Measurements from ENCODE around the gene VAMP3. TPM values are rescaled to one million over a fixed set of nuclear protein-coding genes. Genes with fewer than 3 reads are reported as not detected.

Gene VAMP3
- total and polyA plus RNA-seq, 9 of the 15 experiments (the other 6 are each of a cell fraction or from before 2014, with no cell fraction given), result 27.1 to 71.3 (median 47.5) TPM

DNA sequence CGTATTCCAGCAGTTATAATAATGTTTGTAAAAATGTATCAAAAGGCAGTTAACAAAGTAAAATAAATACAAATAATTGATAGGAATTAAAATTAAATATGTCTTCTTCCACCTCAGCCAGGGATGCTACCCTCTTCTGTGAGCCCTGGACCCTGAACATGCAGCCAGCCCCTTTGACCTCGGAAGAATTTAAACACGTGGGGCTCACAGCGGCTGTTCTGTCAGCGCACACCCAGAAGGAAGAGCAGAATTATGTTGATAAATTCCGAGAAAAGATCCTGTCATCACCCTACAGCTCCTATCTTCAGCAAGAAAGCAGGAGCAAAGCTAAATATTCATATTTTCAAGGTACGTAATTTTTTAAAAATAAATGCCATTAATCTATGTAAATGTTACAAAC is 55.3 kb downstream of the VAMP3 start (continued):
- TF ChIP-seq, protein P1, sequence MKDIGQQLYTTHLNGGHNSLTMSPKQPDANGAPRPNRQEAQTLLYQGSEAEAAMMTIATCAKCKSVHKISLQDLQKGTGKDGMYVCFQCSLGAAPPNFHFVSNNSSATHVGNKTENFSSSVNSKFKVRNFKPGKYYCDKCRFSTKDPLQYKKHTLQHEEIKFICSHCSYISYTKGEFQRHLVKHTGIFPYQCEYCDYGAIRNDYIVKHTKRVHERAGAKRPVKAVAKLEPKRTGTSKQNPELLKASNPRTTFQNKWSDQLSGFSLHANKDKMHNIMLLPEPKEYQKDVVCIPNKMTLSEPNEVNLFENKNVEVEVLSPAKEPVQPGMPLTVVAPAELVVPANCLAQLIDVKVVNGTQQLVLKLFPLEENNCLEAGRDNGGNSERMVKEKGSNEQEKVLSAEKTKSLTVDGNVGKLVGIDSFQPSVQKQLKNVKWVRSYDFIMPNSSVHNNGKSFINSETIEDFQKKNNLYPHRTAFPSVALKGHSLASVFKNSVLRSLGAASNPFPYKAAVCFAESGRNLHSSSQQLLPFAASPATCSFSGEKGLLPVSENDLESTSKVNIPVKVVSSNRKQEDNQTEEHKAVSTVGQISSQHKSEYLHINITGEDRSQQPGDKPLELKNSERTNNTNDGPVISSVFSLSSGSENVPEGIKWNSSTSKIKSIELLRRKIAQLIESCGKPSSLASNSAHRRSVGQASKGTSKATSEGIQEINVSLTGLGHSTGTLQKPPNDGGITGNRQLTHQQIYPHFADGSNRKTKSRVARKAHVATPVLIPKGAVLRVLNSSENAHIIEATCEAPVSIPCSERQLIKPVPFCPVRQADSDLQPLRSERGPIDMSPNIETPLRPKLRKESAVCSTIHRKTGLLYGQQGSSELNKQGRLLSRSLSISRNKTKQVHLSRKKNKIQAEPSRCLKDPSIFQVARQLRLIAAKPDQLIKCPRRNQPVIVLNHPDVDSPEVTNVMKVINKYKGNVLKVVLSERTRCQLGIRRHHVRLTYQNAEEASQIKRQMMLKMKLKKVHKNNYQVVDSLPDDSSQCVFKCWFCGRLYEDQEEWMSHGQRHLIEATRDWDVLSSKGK (CRISPR knock-in tag; IDR thresholded peaks at IDR 0.05), result no peak
- TF ChIP-seq ZNF583 (CRISPR knock-in tag; IDR thresholded peaks at IDR 0.05) (no peak), ZBTB8A (IDR thresholded peaks at IDR 0.05; ENCODE audit: partially characterized antibody) (no peak), YBX1 (IDR thresholded peaks at IDR 0.05) (no peak), NCOR1 (IDR thresholded peaks at IDR 0.05) (no peak)
- TF ChIP-seq, protein P2, sequence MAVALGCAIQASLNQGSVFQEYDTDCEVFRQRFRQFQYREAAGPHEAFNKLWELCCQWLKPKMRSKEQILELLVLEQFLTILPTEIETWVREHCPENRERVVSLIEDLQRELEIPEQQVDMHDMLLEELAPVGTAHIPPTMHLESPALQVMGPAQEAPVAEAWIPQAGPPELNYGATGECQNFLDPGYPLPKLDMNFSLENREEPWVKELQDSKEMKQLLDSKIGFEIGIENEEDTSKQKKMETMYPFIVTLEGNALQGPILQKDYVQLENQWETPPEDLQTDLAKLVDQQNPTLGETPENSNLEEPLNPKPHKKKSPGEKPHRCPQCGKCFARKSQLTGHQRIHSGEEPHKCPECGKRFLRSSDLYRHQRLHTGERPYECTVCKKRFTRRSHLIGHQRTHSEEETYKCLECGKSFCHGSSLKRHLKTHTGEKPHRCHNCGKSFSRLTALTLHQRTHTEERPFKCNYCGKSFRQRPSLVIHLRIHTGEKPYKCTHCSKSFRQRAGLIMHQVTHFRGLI (CRISPR knock-in tag; IDR thresholded peaks at IDR 0.05), result no peak
